HepG2 (cell line): ENCODE results near the gene SIGLEC14. TPM values are rescaled to one million over a fixed set of nuclear protein-coding genes. Genes with fewer than 3 reads are reported as not detected.

Experiments used
- ATAC-seq: fragments of 200-7000 bp; cut with Tn5 transposase; 3 replicates; pipeline ENCODE4 v1.9.1; 2020; ENCODE audit warnings: mild to moderate bottlenecking, moderate library complexity
- BruUV-seq: library from RNA; stranded (reverse); fragments of 400-500 nt; replicated peaks from 2 replicates; lab custom pipeline; 2021; lab: Mats Ljungman, UMichigan
- CTCF ChIA-PET: fragments of 300-600 bp; formaldehyde crosslinking; extraction: SDS; loops from one replicate; lab custom pipeline; 2021; ENCODE audit warnings: low total read pairs, inconsistent platforms, low intra/inter-chr PET ratio; lab: Yijun Ruan, JAX
- POLR2A ChIA-PET: fragments of 350-600 bp; sonication (Branson Sonifier 250); formaldehyde crosslinking; loops from one replicate; lab custom pipeline; 2020; ENCODE audit warnings: antibody characterized with exemption, inconsistent platforms; lab: Yijun Ruan, JAX
- DNase-seq: peaks from one replicate; pipeline ENCODE4 v3.0.0-alpha.2; 2015; ENCODE audit warnings: low spot score
- FAIRE-seq: peaks from 3 replicates; lab custom pipeline; 2011; peaks lifted over from hg19 to GRCh38; lab: Jason Lieb, UNC
- H2AFZ ChIP-seq: one replicate; pipeline ENCODE4 v1.6.1; 2011; ENCODE audit warnings: low read length, inconsistent platforms
- H3K27ac ChIP-seq: fragments of 300-600 bp; 3 replicates; pipeline ENCODE4 v1.8.0; 2011; ENCODE audit warnings: mixed run types, mild to moderate bottlenecking, mixed read lengths, low read length, inconsistent platforms; ENCODE audit not compliant: insufficient read depth; ENCODE audit errors: extremely low read length
- H3K27me3 ChIP-seq, 2 experiments: fragments of 200-600 bp in 1 of 2; 2 replicates in 1 of 2; 3 replicates in 1 of 2; pipeline versions ENCODE4 v1.6.0 to v1.8.0; 2011; ENCODE audit warnings: low read length in 2 of 2, mild to moderate bottlenecking in 2 of 2, moderate library complexity in 2 of 2, inconsistent platforms in 1 of 2; ENCODE audit not compliant: insufficient read depth in 2 of 2, control insufficient read depth in 1 of 2
- H3K36me3 ChIP-seq, 2 experiments: fragments of 200-600 bp in 1 of 2; replicated peaks in 1 of 2; 2 replicates in 1 of 2; 3 replicates in 1 of 2; pipeline versions ENCODE4 v1.5.1 to v1.8.0; 2011; ENCODE audit warnings: low read length in 2 of 2, inconsistent platforms in 1 of 2; ENCODE audit not compliant: insufficient read depth in 2 of 2, control insufficient read depth in 1 of 2
- H3K4me1 ChIP-seq: 2 replicates; pipeline ENCODE4 v1.5.1; 2012; ENCODE audit warnings: low read length, inconsistent platforms; ENCODE audit not compliant: insufficient read depth
- H3K4me2 ChIP-seq: 2 replicates; pipeline ENCODE4 v1.6.0; 2011; ENCODE audit warnings: low read depth, low read length, inconsistent platforms
- H3K4me3 ChIP-seq, 3 experiments: fragments of 200-600 bp in 1 of 3; sonication (generic), shearing (Covaris generic) in 1 of 3; replicated peaks in 1 of 3; 2 replicates each; pipeline ENCODE4 v1.5.1; 2011 to 2016; ENCODE audit warnings: low read length in 3 of 3, inconsistent platforms in 2 of 3, low read depth in 2 of 3, mild to moderate bottlenecking in 2 of 3, control low read depth in 1 of 3, mixed read lengths in 1 of 3; ENCODE audit not compliant: insufficient read depth in 1 of 3
- H3K79me2 ChIP-seq: one replicate; pipeline ENCODE4 v1.6.1; 2011; ENCODE audit warnings: low read length, inconsistent platforms; ENCODE audit not compliant: insufficient read depth
- H3K9ac ChIP-seq: 2 replicates; pipeline ENCODE4 v1.6.0; 2011; ENCODE audit warnings: mild to moderate bottlenecking, low read depth, low read length, inconsistent platforms; ENCODE audit not compliant: insufficient read depth
- H3K9me3 ChIP-seq: 2 replicates; pipeline ENCODE4 v1.5.1; 2012; ENCODE audit warnings: mild to moderate bottlenecking, low read length
- H4K20me1 ChIP-seq: 2 replicates; pipeline ENCODE4 v1.6.0; 2011; ENCODE audit warnings: inconsistent platforms, mild to moderate bottlenecking, low read length, moderate library complexity; ENCODE audit not compliant: insufficient read depth
- KDM2A ChIP-seq: sonication (generic); formaldehyde crosslinking; IDR thresholded peaks from 2 replicates; pipeline ENCODE4 v1.4.0; 2020; ENCODE audit warnings: low read depth, missing genetic modification reagents, borderline replicate concordance
- MAX ChIP-seq: IDR thresholded peaks from 2 replicates; pipeline ENCODE4 v1.6.1; 2012; ENCODE audit warnings: inconsistent platforms
- MBD4 ChIP-seq: IDR thresholded peaks from 2 replicates; pipeline ENCODE4 v1.6.1; 2012; ENCODE audit warnings: low read length, inconsistent platforms, borderline replicate concordance
- MYC ChIP-seq: sonication (generic); formaldehyde crosslinking; IDR thresholded peaks from 2 replicates; pipeline ENCODE4 v1.9.0; 2021; ENCODE audit warnings: missing genetic modification reagents, borderline replicate concordance
- PHF5A ChIP-seq: IDR thresholded peaks from one replicate; pipeline ENCODE4 v1.6.1; 2018; ENCODE audit warnings: low read depth, missing genetic modification reagents; ENCODE audit not compliant: unreplicated experiment
- RBM22 ChIP-seq: fragments of 200-400 bp; formaldehyde crosslinking; optimal IDR thresholded peaks from 2 replicates; pipeline ENCODE3; 2017; ENCODE audit warnings: mild to moderate bottlenecking, low read length, moderate library complexity
- ZBTB7A ChIP-seq: sonication (generic); formaldehyde crosslinking; IDR thresholded peaks from 2 replicates; pipeline ENCODE4 v1.8.0; 2022; ENCODE audit warnings: mild to moderate bottlenecking, missing genetic modification reagents
- ZC3H4 ChIP-seq: sonication (generic); formaldehyde crosslinking; IDR thresholded peaks from 2 replicates; pipeline ENCODE4 v1.4.0; 2020; ENCODE audit warnings: missing genetic modification reagents, borderline replicate concordance
- ZFAT ChIP-seq: sonication (generic); formaldehyde crosslinking; conservative IDR thresholded peaks from 2 replicates; pipeline ENCODE4 v1.8.1; 2023; ENCODE audit warnings: missing genetic modification reagents, inconsistent platforms
- ZFP36L1 ChIP-seq: sonication (generic); formaldehyde crosslinking; IDR thresholded peaks from 2 replicates; pipeline ENCODE4 v1.8.0; 2022; ENCODE audit warnings: mild to moderate bottlenecking, missing genetic modification reagents, moderate library complexity
- ZNF546 ChIP-seq: sonication (generic); formaldehyde crosslinking; conservative IDR thresholded peaks from 2 replicates; pipeline ENCODE4 v1.8.1; 2023; ENCODE audit warnings: mild to moderate bottlenecking, missing genetic modification reagents
- ZNF850 ChIP-seq: sonication (generic); formaldehyde crosslinking; conservative IDR thresholded peaks from 2 replicates; pipeline ENCODE4 v1.9.0; 2021; ENCODE audit warnings: mild to moderate bottlenecking, missing genetic modification reagents
- WGBS: methylation state at CpG from one replicate; pipeline ENCODE4 v1.1.6; 2017; ENCODE audit warnings: low lambda C conversion rate; 5-methylcytosine and 5-hydroxymethylcytosine counted together
- in situ Hi-C: cut with HindIII; loops from 2 replicates; pipeline ENCODE4 v1.10.0; 2017; ENCODE audit warnings: low pct_unique_long_range_greater_than_20kb; ENCODE audit not compliant: extremely low pct_ligation_motif_present
- intact Hi-C: fragments of 100-400 bp; cut with micrococcal nuclease; formaldehyde crosslinking; loops from one replicate; pipeline ENCODE4 v1.10.0; 2022; ENCODE audit not compliant: unreplicated experiment
- polyA plus RNA-seq, 8 experiments: library from polyadenylated mRNA; depleted of rRNA in 3 of 8; stranded (reverse) in 7 of 8; unstranded in 1 of 8; fragments of >200 nt; fragmentation: Illumina TruSeq in 4 of 8; extraction: Trizol in 4 of 8; gene quantifications; 2 replicates each; pipeline versions ENCODE4 v1.2.1 to v1.2.3, GENCODE V29; 2011 to 2016; ENCODE audit warnings: low read depth in 4 of 8, missing spikeins in 1 of 8, mixed read lengths in 1 of 8; ENCODE audit not compliant: insufficient read depth in 1 of 8
- total RNA-seq, 5 experiments: library from RNA; depleted of rRNA; stranded (reverse); fragments of >200 nt; fragmentation: Illumina TruSeq; extraction: Trizol; gene quantifications; 2 replicates each; pipeline ENCODE4 v1.2.3, GENCODE V29; 2016; ENCODE audit warnings: low read depth in 1 of 5
- TF ChIP-seq, protein P1 (sequence below): sonication (generic); formaldehyde crosslinking; IDR thresholded peaks from 2 replicates; pipeline ENCODE4 v1.4.0; 2020; ENCODE audit warnings: missing genetic modification reagents

SIGLEC14 gene
- total and polyA plus RNA-seq, 2 of the 13 experiments (the other 11 are each of a cell fraction or from before 2014, with no cell fraction given), result 0.05 to 0.09 TPM

DNA sequence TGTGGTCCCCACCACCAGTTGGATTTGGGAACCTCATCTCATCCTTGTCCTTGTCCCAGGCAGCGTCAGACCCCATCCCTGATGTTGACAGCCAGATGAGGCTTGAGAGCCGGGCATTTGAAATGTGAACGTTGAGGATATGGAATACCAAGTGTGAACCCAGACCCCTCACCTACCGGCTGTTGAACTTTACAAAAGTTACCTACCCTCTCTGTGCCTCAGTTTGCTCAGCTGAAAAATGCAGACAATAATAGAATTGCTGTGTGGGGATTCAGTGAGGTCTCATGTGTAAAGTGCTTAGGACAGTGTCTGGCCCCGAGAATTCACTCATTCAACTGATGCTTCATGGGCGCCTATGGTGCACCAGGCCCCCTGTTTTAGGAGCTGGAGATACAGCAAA, 693 bp upstream of the SIGLEC14 start:
- H2AFZ ChIP-seq, result no peak overlapping the region
- DNase-seq, result no peak
- no peak overlapping the region for H3K9ac ChIP-seq
- H3K36me3 ChIP-seq, result no peaks in the 10 kb centered on the region
- no peaks in the 10 kb centered on the region for H3K4me1 ChIP-seq
- no peak for ATAC-seq
- intact Hi-C loops, result no loop called here
- ChIA-PET CTCF (no interaction called here), POLR2A (no interaction called here)
- no TSS peak for BruUV-seq
- H3K4me2 ChIP-seq, result no peak overlapping the region
- 56% methylated on average over 4 of the region's 6 CpGs for WGBS
- peaks cover 2 to 11% of the 10 kb centered on the region in 2 experiments; a peak in 1 of 5 replicates for H3K27me3 ChIP-seq
- no peak for FAIRE-seq
- H3K9me3 ChIP-seq, result no peaks in the 10 kb centered on the region
- no peaks in the 10 kb centered on the region for H4K20me1 ChIP-seq
- H3K79me2 ChIP-seq, result no peaks in the 10 kb centered on the region
- H3K4me3 ChIP-seq, result no peak overlapping the region
- no peak overlapping the region for H3K27ac ChIP-seq
- in situ Hi-C loops, result loop anchor here (25.0 kb wide), 1 partner anchor 360 kb away; no protein-coding TSS in a partner anchor
- TF ChIP-seq ZFAT, result no peak
- no peak for TF ChIP-seq ZNF850 (CRISPR knock-in tag)
- TF ChIP-seq ZFP36L1 (CRISPR knock-in tag), result no peak
- TF ChIP-seq ZC3H4 (CRISPR knock-in tag), result no peak
- TF ChIP-seq MAX, result no peak
- TF ChIP-seq KDM2A (CRISPR knock-in tag), result no peak
- no peak for TF ChIP-seq RBM22

- H3K27me3 ChIP-seq, result peaks cover 2 to 11% of the 10 kb centered on the region in 2 experiments; a peak in 1 of 5 replicates
- POLR2A ChIA-PET, result no interaction called here
- no peaks in the 10 kb centered on the region for H3K9me3 ChIP-seq
- intact Hi-C loops, result no loop called here
- H3K4me3 ChIP-seq, result no peak overlapping the region
- DNase-seq, result no peak
- CTCF ChIA-PET, result no interaction called here
- no peaks in the 10 kb centered on the region for H3K36me3 ChIP-seq
- H3K4me1 ChIP-seq, result no peaks in the 10 kb centered on the region
- no peaks in the 10 kb centered on the region for H3K79me2 ChIP-seq
- H2AFZ ChIP-seq, result no peak overlapping the region
- no peak overlapping the region for H3K9ac ChIP-seq
- no TSS peak for BruUV-seq
- no peak for FAIRE-seq
- in situ Hi-C loops, result loop anchor here (25.0 kb wide), 1 partner anchor 357 kb away; no protein-coding TSS in a partner anchor
- WGBS, result 16% methylated on average over 11 of the region's 11 CpGs
- H3K4me2 ChIP-seq, result no peak overlapping the region
- no peaks in the 10 kb centered on the region for H4K20me1 ChIP-seq
- no peak overlapping the region for H3K27ac ChIP-seq
- ATAC-seq, result no peak; the same call in 2 of the 3 replicates
- TF ChIP-seq ZBTB7A, result no peak
- no peak for TF ChIP-seq MBD4
- TF ChIP-seq, protein P1, sequence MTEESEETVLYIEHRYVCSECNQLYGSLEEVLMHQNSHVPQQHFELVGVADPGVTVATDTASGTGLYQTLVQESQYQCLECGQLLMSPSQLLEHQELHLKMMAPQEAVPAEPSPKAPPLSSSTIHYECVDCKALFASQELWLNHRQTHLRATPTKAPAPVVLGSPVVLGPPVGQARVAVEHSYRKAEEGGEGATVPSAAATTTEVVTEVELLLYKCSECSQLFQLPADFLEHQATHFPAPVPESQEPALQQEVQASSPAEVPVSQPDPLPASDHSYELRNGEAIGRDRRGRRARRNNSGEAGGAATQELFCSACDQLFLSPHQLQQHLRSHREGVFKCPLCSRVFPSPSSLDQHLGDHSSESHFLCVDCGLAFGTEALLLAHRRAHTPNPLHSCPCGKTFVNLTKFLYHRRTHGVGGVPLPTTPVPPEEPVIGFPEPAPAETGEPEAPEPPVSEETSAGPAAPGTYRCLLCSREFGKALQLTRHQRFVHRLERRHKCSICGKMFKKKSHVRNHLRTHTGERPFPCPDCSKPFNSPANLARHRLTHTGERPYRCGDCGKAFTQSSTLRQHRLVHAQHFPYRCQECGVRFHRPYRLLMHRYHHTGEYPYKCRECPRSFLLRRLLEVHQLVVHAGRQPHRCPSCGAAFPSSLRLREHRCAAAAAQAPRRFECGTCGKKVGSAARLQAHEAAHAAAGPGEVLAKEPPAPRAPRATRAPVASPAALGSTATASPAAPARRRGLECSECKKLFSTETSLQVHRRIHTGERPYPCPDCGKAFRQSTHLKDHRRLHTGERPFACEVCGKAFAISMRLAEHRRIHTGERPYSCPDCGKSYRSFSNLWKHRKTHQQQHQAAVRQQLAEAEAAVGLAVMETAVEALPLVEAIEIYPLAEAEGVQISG (CRISPR knock-in tag), result no peak
- TF ChIP-seq ZNF546 (CRISPR knock-in tag), result no peak
- TF ChIP-seq PHF5A (CRISPR knock-in tag), result no peak
- no peak for TF ChIP-seq MYC (CRISPR knock-in tag)
Measured at GRCh38 chr19:51644636-51645271, 1.9 kb downstream of the SIGLEC14 start.
